ENCODE data around the gene FCGR2B. TPM values are rescaled to one million over a fixed set of nuclear protein-coding genes. Genes with fewer than 3 reads are reported as not detected.
"Not testable (repeated sequence)": the region's sequence is repeated elsewhere in the genome, so short reads cannot be mapped to it uniquely, and the experiment has no call there.

Gene FCGR2B
- total RNA-seq, 1 experiment from 2014 or later: 0.11 TPM

- ATAC-seq; H3K27ac Mint-ChIP-seq; POLR2A ChIA-PET; H3K4me3 Mint-ChIP-seq; DNase-seq (ENCODE audit: low spot score); H3K36me3 Mint-ChIP-seq; CTCF ChIA-PET; H3K9me3 Mint-ChIP-seq; H3K4me1 Mint-ChIP-seq; H3K27me3 Mint-ChIP-seq (ENCODE audit: low read depth): not testable (repeated sequence)
These were observed 32.7 kb upstream of the FCGR2B start for GRCh38 chr1:161630128-161630742.

GRCh38 chr1:161631076-161631475 lies 31.9 kb upstream of the FCGR2B start, which contains the start of gene FCGR3B:
TSS of gene FCGR3B (minus strand) at chr1:161631176. CDS start at chr1:161631094, 82 bp downstream.
- ATAC-seq: no peak

GRCh38 chr1:161634993-161635392 lies 27.9 kb upstream of the FCGR2B start:
- H3K27ac Mint-ChIP-seq; POLR2A ChIA-PET; H3K4me3 Mint-ChIP-seq; H3K27me3 Mint-ChIP-seq (ENCODE audit: low read depth); CTCF ChIA-PET; ATAC-seq; H3K9me3 Mint-ChIP-seq; H3K4me1 Mint-ChIP-seq; DNase-seq (ENCODE audit: low spot score); H3K36me3 Mint-ChIP-seq: not testable (repeated sequence)

More at GRCh38 chr1:161631076-161631475, 31.9 kb upstream of the FCGR2B start, which contains the start of gene FCGR3B:
- Mint-ChIP-seq H3K27ac (no peak within 1 kb of the TSS), H3K4me1 (no peaks in the 10 kb centered on the region), H3K27me3 (ENCODE audit: low read depth) (no peaks in the 10 kb centered on the region), H3K36me3 (no peaks in the 10 kb centered on the region), H3K4me3 (no peak within 1 kb of the TSS), H3K9me3 (no peaks in the 10 kb centered on the region)
- POLR2A ChIA-PET: no interaction called here
- CTCF ChIA-PET: no interaction called here
- TF ChIP-seq PRDM15 (CRISPR knock-in tag; IDR thresholded peaks at IDR 0.05): no peak
- TF ChIP-seq GRHL2 (CRISPR knock-in tag; IDR thresholded peaks at IDR 0.05; ENCODE audit: insufficient replicate concordance, severe bottlenecking): no peak
- TF ChIP-seq FOXP1 (CRISPR knock-in tag; IDR thresholded peaks at IDR 0.05; ENCODE audit: borderline replicate concordance): no peak
- TF ChIP-seq ARID4B (CRISPR knock-in tag; IDR thresholded peaks at IDR 0.05; ENCODE audit: borderline replicate concordance): no peak
- no peak for TF ChIP-seq ZNF138 (CRISPR knock-in tag; conservative IDR thresholded peaks at IDR 0.05)
- TF ChIP-seq ZNF425 (CRISPR knock-in tag; conservative IDR thresholded peaks at IDR 0.05): no peak
- TF ChIP-seq KAT7 (CRISPR knock-in tag; IDR thresholded peaks at IDR 0.05; ENCODE audit: borderline replicate concordance): no peak
- DNase-seq (ENCODE audit: low spot score): no peak

- H3K4me3 Mint-ChIP-seq; H3K36me3 Mint-ChIP-seq; H3K4me1 Mint-ChIP-seq; H3K9me3 Mint-ChIP-seq; H3K27me3 Mint-ChIP-seq (ENCODE audit: low read depth); DNase-seq (ENCODE audit: low spot score); CTCF ChIA-PET; H3K27ac Mint-ChIP-seq; ATAC-seq; POLR2A ChIA-PET: not testable (repeated sequence)
These were observed 26.7 kb upstream of the FCGR2B start for GRCh38 chr1:161636189-161636782.

- ATAC-seq; POLR2A ChIA-PET; H3K4me3 Mint-ChIP-seq; H3K27ac Mint-ChIP-seq; H3K4me1 Mint-ChIP-seq; H3K27me3 Mint-ChIP-seq (ENCODE audit: low read depth); DNase-seq (ENCODE audit: low spot score); H3K9me3 Mint-ChIP-seq; H3K36me3 Mint-ChIP-seq; CTCF ChIA-PET: not testable (repeated sequence)
These were observed 26.0 kb upstream of the FCGR2B start for GRCh38 chr1:161636976-161637375.

- H3K9me3 Mint-ChIP-seq; H3K27me3 Mint-ChIP-seq (ENCODE audit: low read depth); ATAC-seq; DNase-seq (ENCODE audit: low spot score); H3K27ac Mint-ChIP-seq; CTCF ChIA-PET; H3K4me3 Mint-ChIP-seq; H3K4me1 Mint-ChIP-seq; H3K36me3 Mint-ChIP-seq; POLR2A ChIA-PET: not testable (repeated sequence)
These were observed 24.5 kb upstream of the FCGR2B start for GRCh38 chr1:161638251-161638993.

Measured in WTC11 (cell line).